Stimulated activated naive CD8-positive, alpha-beta T cell treated with anti-CD3 and anti-CD28 coated beads, Interleukin-15, Interleukin-2, amounts not matched to agents 100 U/mL and 50 U/mL, for 24 hours (primary cell): ENCODE results near the gene OXCT2.
"Not testable (repeated sequence)": the region's sequence is repeated elsewhere in the genome, so short reads cannot be mapped to it uniquely, and the experiment has no call there.

Source experiments
- ATAC-seq: fragments of 150-1000 bp; cut with Tn5 transposase; one replicate; pipeline ENCODE4 v1.10.0; 2021
- DNase-seq: peaks from one replicate; pipeline ENCODE4 v3.0.0; 2021

The OXCT2 gene

GRCh38 chr1:39787468-39787867 lies 16.3 kb upstream of the OXCT2 start:
- DNase-seq (no peak), ATAC-seq (no peak)

- not testable (repeated sequence) for ATAC-seq
Measured at GRCh38 chr1:39787108-39787375, 15.9 kb upstream of the OXCT2 start.

DNA sequence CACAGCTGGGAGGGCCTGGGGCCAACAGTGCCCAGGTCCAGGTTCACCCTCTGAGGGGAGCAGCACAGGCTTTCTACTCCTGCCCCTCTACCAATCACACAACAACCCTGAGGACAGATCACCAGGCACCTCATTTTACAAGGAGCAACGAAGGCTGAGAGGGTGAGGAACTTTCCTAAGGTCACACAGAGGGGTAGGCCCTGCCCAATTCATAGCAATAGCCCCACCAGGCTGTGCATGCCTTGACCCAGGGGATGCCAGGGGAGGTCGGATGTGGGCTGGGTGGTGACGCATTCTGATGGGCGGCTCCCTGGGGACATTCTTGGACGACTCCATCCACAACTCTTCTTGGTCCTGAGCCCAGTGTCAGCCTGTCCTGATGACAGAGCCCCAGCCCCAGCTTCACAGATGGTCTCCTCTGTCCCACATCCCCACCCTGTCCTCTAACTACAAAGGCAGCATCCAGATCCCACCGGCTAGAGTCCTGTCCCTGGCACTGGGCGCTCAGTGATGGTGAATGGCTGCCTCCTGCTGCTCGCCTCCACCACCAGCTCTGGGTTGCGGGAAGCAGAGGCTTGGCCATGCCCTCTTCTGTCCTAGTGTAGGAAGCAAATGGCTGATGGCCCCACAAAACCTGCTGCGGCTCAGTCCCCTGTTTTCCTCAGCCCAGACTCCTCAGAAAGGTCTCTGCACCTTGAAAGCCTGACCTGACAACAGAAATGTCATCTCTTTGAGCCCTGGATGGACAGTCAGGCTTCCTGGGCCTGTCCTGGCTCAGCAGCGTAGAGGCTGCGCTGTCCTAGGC lies 15.4 kb upstream of the OXCT2 start:
- not testable (repeated sequence) for ATAC-seq, DNase-seq

More at GRCh38 chr1:39787108-39787375, 15.9 kb upstream of the OXCT2 start:
- DNase-seq, result not testable (repeated sequence)

- not testable (repeated sequence) for DNase-seq, ATAC-seq
Measured at GRCh38 chr1:39782685-39783084, 11.5 kb upstream of the OXCT2 start.

GRCh38 chr1:39782103-39782502 lies 11.0 kb upstream of the OXCT2 start:
- ATAC-seq (no peak), DNase-seq (no peak)

DNA sequence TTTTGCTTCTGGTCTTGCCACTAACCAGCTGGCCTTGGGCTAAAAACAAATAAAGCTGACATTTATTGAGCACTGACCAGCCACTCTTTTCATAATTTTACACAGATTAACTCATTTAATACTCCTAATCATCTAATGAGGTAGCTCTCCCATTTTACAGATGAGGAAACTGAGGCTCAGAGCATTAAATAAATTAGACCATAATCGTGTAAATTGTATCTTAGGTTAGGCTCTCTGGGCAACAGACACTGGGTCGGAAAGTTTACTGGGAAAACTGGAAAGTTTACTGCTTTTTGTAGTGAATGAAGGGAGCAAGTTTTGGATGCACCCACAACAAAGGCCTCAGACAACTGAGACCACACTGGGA lies 10.2 kb upstream of the OXCT2 start:
- ATAC-seq (no peak), DNase-seq (no peak)

- ATAC-seq (no peak), DNase-seq (no peak)
Measured at GRCh38 chr1:39779821-39780220, 8.7 kb upstream of the OXCT2 start.

DNA sequence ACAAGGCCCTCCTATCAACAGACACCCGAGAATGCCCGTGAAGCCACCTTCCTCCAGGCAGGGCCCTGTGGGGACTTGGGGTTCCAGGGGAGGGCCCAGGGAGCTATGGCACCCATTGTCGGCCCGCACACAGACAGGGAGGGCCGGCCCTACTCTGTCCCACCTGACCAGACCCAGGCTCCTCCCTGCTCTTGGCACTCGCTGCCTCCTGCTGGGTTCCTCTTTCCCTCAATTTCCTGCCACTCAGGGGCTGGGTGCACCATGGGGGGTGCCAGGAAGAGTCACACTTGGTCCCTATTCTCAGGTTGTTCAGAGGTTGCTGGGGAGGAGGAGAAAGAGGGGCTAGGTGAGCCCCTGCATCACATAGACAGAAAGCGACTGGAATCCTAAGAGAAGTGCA lies 8.0 kb upstream of the OXCT2 start:
- no peak for DNase-seq
- no peak for ATAC-seq

GRCh38 chr1:39778463-39779099 lies 7.4 kb upstream of the OXCT2 start:
- not testable (repeated sequence) for ATAC-seq, DNase-seq

DNA sequence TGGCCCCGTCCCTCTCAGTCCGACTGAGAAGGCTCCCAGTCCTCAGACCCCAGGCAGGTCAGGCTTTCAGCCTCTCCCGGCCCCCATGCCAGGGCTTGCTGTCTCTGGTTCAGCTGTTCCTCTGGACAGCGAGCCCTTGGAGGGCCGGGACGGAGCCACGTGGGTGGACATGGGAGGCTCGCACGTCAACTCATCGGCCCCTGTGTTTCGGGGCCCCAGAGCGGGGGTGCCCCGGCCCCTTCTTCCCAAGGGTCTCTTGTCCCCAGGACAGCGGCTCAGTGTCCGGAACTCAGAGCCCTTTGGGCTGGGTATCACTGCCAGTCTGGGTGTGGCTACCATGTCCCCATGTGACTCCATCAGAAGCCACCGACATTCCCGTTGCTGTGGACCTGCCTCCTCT lies 6.7 kb upstream of the OXCT2 start:
- not testable (repeated sequence) for DNase-seq, ATAC-seq

DNA sequence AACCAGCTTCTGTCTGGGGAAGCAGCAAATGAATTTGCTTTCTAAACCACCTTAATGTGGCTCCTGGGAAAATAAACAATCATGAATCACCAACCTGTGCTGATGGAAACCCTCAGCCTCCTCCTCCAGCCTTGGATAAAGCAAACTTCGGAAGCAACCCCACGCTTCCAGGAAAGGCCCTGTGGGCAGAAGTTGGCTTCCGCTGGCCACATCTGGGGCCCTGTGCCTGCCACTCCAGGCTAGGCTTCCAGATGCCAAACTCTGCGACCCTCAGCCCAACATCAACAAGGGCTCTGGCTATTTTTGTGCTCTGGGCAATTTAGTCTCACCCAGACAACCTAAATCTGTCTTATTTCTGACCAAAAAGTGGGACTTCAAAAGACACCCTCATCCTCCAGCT lies 6.2 kb upstream of the OXCT2 start:
- no peak for DNase-seq
- ATAC-seq, result no peak

DNA sequence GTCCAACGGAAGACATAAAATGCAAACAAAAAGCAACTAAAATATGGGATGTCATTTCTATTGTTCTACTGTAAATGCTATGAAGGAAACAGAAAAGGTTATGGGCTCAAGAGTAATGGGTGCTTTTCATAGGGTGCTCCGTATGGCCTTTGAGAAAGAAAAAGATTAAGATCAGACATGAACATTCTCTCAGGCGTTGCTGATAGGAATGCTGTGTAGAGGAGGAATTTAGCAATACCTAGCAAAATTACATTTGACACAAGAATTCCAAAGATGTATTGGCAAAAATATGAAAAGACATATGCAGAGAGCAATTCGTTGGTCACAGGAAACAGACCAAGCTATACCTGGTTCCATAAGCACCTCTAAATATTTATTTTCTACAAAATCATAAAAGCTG lies 5.7 kb upstream of the OXCT2 start:
- ATAC-seq (no peak), DNase-seq (no peak)

GRCh38 chr1:39776400-39776713 lies 5.2 kb upstream of the OXCT2 start:
- DNase-seq, result no peak
- ATAC-seq, result no peak

DNA sequence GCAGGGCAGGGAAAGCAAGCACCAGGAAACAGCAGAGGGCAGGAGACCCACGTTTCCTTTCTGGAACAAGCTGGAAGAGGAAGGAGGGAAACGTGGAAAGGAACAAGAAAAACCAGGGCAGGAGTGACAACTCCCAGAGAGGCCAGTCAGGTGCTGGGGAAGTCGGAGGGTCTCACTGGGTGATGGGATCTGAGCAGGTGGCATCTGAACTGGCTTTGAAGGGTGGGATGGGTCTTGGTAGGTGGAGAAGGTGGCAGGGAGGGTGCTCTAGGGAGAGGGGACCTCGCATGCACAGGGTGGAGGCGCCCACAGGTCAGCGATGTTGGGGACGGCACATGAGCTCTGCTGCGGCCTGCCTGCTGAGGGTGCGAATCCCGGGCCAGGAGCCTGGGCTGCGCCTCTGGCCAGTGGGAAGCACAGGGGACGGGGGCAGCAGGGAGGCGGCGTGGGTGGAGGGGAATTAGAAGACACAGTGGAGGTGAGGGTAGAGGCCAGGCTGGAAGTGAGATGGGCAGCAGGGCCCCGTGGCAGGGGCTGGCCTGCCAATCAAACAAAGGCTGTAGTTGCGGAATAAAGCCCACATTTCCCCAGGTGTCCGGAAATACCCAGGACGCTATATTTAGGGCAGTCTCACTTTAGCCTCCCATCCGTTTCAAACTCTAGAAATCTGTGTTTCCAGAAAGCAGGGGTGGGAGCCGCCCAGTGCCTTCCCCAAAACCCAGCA lies 4.7 kb upstream of the OXCT2 start:
- not testable (repeated sequence) for DNase-seq, ATAC-seq

- DNase-seq, ATAC-seq: not testable (repeated sequence)
Measured at GRCh38 chr1:39775141-39775540, 4.0 kb upstream of the OXCT2 start.

GRCh38 chr1:39773369-39773979 lies 2.3 kb upstream of the OXCT2 start:
- ATAC-seq, result peak; percentile 45
- not testable (repeated sequence) for DNase-seq

DNA sequence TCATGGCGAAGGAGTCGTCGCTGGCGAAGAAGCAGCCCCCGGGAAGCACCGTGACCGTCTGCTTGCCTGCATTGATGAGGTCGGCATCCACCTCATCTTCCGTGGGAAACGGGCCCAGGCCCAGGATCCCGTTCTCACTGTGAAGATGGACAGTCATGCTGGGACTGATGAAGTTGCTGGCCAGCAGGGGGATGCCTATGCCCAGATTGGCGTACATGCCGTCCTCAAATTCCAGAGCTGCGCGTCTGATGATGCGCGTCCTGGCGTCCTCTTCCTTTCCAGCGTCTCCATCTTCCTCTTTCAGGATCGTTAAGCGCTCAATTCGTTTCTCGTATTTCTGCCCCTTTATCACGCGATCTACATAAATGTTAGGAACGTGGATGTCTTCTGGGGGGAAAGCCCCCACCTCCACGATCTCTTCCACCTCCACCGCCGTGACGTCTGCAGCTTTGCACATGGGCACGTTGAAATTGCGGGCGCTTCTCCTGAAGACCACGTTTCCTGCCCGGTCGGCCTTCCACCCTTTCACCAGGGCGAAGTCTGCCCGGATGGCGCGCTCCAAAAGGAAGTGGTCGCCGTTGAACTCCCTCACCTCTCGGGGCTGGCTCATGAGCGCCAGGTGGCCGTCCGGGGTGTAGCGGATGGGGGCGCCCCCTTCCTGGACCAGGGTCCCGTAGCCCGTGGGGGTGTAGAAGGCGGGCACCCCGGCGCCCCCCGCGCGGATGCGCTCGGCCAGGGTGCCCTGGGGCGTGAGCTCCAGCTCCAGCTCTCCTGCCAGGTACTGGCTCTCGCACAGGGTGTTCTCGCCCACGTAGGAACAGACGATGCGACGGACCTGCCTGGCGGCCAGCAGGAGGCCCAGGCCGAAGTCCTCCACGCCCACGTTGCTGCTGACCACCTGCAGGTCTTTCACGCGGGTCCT lies 787 bp downstream of the OXCT2 start:
- ATAC-seq, result peak; percentile 66
- peak; percentile 66 for DNase-seq

DNA sequence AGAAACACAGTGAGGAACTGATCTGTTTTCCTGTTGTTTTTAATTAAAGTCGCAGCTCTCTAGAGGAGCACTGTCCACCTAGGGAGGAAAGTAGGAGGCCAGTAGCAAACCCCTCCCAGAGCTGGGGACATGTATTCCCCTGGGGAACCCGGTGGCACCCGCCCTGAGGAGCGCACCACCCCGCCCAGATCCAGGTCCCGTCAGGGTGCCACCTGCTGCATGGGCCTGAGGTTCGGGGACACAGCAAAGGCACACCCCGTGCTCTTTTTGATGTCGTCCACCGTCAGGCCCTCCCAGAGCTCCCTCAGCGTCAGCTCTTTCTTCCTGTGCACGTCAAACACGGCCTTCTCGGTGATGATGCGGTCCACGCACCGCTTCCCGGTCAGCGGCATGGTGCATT lies 1.6 kb downstream of the OXCT2 start:
- not testable (repeated sequence) for ATAC-seq

DNA sequence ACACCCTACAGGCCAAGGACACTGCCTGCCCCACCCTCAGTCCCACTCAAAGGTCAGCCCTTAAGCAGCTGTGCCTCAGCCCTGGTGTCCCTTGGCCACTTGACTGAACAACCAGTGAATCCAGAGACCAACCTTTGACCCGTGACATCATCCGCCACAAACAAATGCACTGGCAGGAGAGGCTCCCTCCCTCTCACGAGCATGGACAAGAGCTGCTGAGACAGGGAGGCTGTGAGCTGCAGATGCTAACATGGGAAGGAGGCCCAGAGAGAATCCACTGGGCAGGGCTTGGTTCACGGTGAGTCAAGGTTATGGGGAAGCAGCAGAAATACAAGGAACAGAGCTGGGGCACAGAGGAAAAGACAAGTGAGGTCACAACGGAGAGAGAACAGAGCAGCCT lies 4.7 kb downstream of the OXCT2 start:
- not testable (repeated sequence) for DNase-seq, ATAC-seq

More for the DNA sequence above, 1.6 kb downstream of the OXCT2 start:
- DNase-seq, result not testable (repeated sequence)

GRCh38 chr1:39764512-39764911 lies 6.6 kb downstream of the OXCT2 start:
- not testable (repeated sequence) for DNase-seq, ATAC-seq

DNA sequence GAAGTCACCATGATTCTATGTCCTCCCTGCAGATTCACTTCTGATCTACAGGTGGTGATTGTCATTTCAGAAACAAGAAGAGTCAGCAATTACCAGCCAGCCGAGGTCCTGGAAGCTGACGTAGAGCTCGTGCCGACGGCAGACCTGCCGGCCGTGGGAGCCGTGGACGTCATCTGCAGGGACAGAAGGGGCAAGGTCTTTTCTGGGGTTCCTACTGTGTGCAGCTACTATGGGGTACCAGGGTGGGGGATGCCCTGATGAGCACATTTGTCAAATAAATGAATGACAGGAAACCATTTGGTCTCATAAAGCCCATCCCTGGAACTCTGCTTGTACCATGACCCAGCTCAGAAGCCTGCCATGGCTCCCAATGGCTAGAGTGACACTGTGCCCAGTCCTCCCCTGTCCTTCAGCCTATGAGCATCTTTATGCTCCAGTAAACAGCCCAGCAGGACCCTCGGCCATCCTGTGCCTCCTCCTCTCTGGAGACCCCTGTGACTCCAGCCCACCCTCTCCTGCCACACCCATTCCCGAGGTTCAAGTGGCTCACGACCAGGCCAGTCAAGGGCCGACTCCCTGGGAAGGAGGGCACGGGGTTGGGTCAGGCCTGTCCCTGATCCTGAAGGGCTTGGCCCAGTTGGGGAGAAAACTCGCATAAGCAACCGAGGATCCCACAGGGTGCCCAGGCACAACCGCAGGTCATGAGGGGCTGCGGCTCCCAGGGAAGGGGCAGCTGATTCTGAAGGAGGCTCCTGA lies 7.4 kb downstream of the OXCT2 start:
- DNase-seq, ATAC-seq: not testable (repeated sequence)
